Measurements from ENCODE around the gene SLC6A12. TPM values are rescaled to one million over a fixed set of nuclear protein-coding genes. Genes with fewer than 3 reads are reported as not detected.

The SLC6A12 gene
- total and polyA plus RNA-seq, 9 of the 15 experiments (the other 6 are each of a cell fraction or from before 2014, with no cell fraction given) = not detected

- TF ChIP-seq NONO (IDR thresholded peaks at IDR 0.05; ENCODE audit: low read depth in 2 of 2, low read length in 1 of 2) = no peak
- TF ChIP-seq ZNF384 (IDR thresholded peaks at IDR 0.05; ENCODE audit: low read depth, low read length) = no peak
- TF ChIP-seq PPARD (CRISPR knock-in tag; IDR thresholded peaks at IDR 0.05) = no peak
- no peak for TF ChIP-seq SIX5 (IDR thresholded peaks at IDR 0.05; ENCODE audit: borderline replicate concordance in 1 of 2, insufficient read depth in 1 of 2, low read depth in 1 of 2, low read length in 2 of 2)
- TF ChIP-seq SIN3B (IDR thresholded peaks at IDR 0.05; ENCODE audit: low read depth) = no peak
- TF ChIP-seq SMARCC2 (IDR thresholded peaks at IDR 0.05; ENCODE audit: low read depth) = no peak
- TF ChIP-seq, protein P1, sequence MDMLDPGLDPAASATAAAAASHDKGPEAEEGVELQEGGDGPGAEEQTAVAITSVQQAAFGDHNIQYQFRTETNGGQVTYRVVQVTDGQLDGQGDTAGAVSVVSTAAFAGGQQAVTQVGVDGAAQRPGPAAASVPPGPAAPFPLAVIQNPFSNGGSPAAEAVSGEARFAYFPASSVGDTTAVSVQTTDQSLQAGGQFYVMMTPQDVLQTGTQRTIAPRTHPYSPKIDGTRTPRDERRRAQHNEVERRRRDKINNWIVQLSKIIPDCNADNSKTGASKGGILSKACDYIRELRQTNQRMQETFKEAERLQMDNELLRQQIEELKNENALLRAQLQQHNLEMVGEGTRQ (CRISPR knock-in tag; IDR thresholded peaks at IDR 0.05) = peak; percentile 73
- TF ChIP-seq ELK3 (CRISPR knock-in tag; IDR thresholded peaks at IDR 0.05) = no peak
- TF ChIP-seq L3MBTL2 (IDR thresholded peaks at IDR 0.05) = peak; percentile 70
- no peak for TF ChIP-seq E2F5 (CRISPR knock-in tag; IDR thresholded peaks at IDR 0.05)
- no peak for TF ChIP-seq CREB5 (CRISPR knock-in tag; IDR thresholded peaks at IDR 0.05)
- no peak for TF ChIP-seq PHF20 (IDR thresholded peaks at IDR 0.05; ENCODE audit: partially characterized antibody)
- TF ChIP-seq FOXK1 (CRISPR knock-in tag; IDR thresholded peaks at IDR 0.05; ENCODE audit: borderline replicate concordance) = no peak
- TF ChIP-seq ZBTB1 (CRISPR knock-in tag; IDR thresholded peaks at IDR 0.05; ENCODE audit: borderline replicate concordance, low read depth) = no peak
- no peak for TF ChIP-seq SLC30A9 (CRISPR knock-in tag; IDR thresholded peaks at IDR 0.05)
- peak; percentile 60; the same call in 1 of the 2 replicates for TF ChIP-seq RAD51 (IDR thresholded peaks at IDR 0.05; ENCODE audit: borderline replicate concordance, low read depth)
Measured at GRCh38 chr12:180445-180844, 33.5 kb downstream of the SLC6A12 start (continued).
